ENCODE measurements around the gene OR2S2.
"Not testable (repeated sequence)": the region's sequence is repeated elsewhere in the genome, so short reads cannot be mapped to it uniquely, and the experiment has no call there.

The OR2S2 gene

DNA sequence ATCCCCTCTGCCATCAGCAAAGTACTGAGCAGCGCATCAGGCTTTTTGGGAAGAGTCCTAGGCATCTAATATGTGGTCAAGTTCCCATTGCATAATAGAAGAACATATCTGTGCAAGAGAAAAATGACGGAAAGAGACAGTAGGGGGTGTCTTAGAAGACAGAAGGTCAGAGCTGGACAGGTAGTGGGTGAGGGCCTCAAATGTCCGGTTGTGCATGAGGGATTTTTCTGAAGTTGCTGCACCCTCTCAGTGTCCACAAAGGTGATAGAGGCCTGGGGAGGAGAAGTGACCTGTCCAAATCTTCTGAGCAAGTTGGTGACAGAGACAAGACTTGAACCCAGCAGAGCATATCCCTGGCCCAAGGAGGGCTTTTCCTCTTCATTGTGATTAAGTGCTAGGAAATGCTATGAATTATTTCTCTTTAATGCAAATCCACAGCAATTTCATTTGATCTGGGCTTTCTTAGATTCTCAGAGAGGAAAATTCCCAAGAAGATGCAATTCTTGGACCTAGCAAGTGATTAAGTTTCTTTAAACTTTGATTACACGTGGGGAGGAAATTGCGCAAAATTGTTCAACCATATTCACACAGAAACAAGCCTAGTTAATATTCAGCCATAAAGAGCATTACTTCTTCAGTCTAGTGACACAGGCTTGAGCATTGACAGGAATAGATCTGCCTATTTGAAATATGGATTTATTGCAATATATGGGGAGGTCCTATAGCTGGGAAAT is at the start of gene OR2S2:
TSS of gene OR2S2 (minus strand) at position 51 of the 734 bp plus-strand sequence. CDS start 56 bp downstream, outside the sequence.
- DNase-seq, result no peak

DNA sequence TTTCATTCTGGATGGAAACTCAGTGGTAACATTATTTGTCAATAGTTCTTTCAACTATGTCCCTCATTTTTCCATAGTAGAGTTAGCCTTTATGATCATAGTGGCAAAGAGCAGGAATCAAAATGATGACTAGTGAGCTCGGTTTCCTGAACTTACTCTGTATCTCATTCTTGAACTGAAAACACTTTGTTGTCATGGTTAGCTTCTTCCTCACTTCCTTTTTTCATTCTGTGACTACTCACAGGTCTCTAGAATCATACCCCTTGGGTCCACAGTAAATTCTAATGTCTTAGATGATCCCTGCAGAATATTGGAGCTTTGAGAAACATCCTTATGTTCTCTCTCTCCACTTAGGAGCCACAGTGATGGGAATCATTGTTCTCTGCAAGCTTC is 49.4 kb upstream of the OR2S2 start:
- no peak for DNase-seq

GRCh38 chr9:36006549-36007315 is 48.8 kb upstream of the OR2S2 start:
- DNase-seq, result no peak

DNA sequence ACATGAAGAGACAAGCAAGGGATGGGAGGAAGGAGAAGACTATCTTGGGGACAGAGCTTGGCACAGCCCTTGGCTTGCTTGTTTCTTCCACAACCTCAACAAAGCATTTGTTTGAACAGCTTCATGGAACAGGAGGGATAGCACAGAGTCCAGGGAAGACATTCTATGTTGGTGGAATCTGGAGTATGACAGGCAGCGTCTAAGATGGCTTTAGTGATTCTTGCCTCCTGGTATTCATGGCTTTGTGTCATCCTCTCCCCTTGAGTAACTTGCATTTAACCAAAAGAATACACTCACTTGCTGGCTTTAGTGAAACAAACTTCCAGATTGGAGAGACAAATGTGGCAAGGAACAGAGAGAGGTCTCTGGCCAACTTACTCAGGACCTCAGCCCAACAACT is 47.9 kb upstream of the OR2S2 start:
- no peak for DNase-seq

DNA sequence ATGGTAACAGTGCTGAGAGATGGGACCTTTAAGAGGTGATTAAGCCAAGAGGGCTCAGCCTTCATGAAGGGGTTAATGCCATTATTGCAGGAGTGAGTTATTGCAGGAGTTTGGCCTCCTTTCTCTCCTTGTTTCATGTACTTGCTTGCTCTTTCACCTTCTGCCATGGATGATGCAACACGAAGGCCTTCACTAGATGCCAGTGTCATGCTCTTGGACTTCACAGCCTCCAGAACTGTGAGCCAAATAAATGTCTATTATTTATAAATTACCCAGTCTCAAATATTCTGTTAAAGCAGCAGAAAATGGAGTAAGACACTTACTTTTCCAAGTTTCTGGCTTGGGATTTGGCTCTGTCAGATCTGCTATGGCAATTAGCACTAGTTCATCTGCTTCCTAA is 40.4 kb upstream of the OR2S2 start:
- no peak for DNase-seq

GRCh38 chr9:35997016-35997415 is 39.1 kb upstream of the OR2S2 start:
- not testable (repeated sequence) for DNase-seq

DNA sequence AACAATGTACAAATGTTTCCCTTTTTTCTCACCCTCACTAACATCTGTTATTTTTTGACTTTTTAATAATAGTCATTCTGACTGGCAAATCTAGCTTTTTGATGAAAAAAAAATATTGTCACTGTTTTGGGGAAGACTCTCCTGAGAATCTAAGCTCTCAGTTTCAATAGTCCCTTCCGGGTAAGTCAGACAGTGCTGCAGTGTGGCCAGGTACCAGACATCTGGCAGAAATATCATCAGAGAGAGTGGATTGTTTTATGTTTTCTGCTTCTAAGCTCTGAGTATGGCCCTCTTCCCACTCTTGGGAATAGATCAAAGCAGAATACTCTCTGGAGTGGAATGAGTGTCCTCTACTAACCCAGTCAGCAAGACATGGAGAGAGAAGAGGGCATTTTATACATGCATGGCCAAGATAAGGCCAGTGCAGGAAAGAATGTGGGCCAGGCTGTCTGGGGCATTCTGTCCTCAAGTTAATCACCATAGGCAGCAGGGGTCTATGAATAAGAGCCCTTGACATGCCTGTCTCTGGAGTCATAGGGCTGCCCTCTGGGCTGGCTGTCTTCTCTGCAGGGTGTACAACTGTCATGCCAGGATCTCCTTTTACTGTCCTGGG is 38.5 kb upstream of the OR2S2 start:
- DNase-seq, result no peak

- no peak for DNase-seq
Measured at GRCh38 chr9:35994959-35995358, 37.0 kb upstream of the OR2S2 start.

GRCh38 chr9:35993976-35994720 is 36.2 kb upstream of the OR2S2 start:
- no peak for DNase-seq

- not testable (repeated sequence) for DNase-seq
Measured at GRCh38 chr9:35993136-35993535, 35.2 kb upstream of the OR2S2 start.

GRCh38 chr9:35990155-35990554 is 32.2 kb upstream of the OR2S2 start:
- no peak for DNase-seq

DNA sequence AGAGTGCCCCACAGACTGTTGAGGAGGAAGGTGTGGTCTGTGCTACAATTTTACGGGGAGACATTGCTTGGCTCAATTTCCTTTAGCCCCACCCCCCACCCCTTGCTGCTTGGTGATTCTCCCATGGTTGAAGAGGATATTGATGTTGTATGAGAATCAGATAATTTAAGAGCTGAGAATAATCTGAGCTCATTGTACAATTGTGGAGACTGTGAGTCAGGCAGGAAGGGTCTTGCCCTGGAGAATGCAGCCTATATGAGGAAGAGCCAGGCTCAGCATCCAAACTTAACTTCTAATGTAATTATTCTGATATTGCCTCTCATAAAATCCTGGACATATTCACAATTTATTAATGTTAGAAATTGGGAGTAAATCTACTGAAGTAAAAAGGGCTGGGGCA is 26.1 kb upstream of the OR2S2 start:
- DNase-seq, result no peak

GRCh38 chr9:35981699-35982098 is 23.7 kb upstream of the OR2S2 start:
- DNase-seq, result no peak

- no peak for DNase-seq
Measured at GRCh38 chr9:35980289-35981011, 22.5 kb upstream of the OR2S2 start.

DNA sequence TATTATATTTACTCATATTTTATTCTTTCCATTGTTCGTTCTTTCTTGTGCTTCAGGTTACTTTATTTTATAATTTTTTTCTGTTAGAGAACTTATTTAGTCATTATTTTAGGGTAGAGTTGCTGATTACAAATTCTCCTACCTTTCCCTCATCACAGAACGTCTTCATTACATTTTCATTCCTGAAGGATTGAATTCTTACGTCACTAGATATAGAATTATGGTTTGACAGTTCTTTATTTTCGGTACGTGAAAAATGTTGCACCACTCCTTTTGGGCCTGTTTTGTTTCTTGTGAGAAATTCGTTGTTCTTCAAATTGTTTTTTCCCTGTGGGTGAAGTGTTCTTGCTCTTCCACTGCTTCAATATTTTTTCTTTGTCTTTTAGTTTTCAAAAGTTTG is 20.8 kb upstream of the OR2S2 start:
- DNase-seq, result no peak

DNA sequence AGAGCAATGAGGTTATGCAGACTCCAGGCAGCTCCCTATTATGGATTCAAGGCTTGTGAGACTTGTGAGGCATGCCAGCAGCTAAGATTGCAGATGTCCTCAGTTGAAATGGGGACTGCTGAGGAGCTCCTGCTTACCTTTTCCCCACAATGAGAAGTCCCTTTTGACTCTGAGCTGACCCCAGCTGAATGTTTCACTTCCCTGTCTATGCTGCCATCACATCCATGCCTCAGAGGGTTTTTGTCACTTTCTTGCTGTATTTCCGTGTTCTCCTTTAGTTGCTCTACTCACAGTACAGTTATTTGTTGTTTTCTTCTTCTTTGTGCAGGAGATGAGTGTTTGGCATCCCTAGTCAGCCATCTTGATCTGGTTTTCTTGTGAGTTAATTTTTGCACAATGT is 18.8 kb upstream of the OR2S2 start:
- DNase-seq, result no peak

- no peak for DNase-seq
Measured at GRCh38 chr9:35974800-35975199, 16.8 kb upstream of the OR2S2 start.

DNA sequence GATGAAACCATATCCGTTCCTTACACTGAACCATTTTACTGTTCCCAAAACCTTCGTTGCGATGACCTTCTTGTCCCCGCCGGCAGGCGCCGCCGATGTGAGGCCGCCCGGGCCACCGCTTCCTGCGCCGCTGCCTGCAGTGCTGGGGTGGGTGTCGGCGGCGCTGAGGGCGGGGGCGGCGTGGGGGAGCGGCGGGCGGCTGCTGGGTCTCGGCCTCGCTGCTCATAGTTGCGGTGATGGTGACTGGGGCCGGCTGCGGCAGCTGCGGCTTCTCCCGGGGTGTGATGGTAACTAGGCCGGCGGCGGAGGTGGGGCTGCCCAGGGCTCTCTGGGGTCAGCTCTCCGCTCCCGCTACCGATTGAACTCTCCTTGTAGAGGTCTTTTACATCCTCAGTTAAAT is 14.1 kb upstream of the OR2S2 start:
- DNase-seq, result no peak

- no peak for DNase-seq
Measured at GRCh38 chr9:35967042-35967441, 9.1 kb upstream of the OR2S2 start.

GRCh38 chr9:35966433-35966832 is 8.5 kb upstream of the OR2S2 start:
- DNase-seq, result no peak

DNA sequence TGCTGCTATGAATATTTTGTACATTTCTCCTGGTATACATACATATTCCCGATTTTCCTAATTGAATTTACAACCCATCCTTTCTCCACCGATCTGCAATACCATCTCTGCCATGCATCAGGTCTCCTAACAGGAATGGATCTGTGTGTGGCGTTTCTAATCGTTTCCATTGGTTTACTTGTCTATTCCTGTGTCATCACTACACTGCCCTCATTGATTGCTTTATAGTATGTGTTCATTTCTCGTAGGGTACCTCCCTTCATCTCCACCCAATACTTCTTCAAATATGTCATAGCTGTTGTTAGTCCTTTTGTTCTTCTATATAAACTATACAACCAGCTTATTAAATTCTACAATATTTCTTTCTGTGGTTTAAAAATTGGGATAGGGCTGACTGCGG is 7.1 kb upstream of the OR2S2 start:
- no peak for DNase-seq

DNA sequence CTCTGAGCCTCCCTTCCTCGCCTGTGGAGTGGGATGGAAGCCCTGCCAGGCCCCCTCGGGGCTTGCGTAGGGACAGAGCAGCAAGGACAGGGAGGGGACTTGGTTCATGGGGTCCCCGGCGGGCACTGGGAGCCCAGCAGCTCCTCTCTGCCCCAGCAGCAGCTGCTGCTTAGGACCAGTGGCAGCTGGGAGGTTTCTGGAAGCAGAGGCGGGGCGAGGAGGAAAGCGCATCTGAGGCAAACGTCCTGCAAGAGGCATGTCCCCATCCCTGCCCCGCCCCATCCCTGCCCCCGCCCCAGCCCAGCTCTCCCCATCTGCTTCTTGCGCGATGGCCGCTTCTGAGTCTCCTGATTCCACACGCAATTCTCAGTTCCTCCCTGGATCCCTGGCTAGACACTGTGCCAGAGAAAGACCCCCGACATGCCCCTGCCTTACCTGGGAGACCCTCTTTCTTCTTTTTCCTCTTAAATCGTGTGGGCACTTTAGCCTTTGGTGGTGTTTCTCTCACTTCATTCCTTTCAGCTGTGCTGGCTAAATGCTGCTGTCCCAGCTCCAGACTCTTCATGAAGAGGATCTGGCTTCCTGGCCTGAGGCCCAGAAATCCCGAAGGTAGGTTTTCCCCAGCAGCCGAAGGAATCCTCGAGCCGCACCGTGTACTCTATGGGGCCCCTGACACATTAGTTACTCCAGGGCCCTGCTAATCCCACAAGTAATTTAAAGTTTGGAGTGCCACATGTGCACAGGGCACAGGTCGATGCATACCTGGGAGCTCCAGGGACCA is 4.4 kb upstream of the OR2S2 start:
- DNase-seq, result no peak
